ENCODE data around the gene PRKN.

Gene PRKN

DNA sequence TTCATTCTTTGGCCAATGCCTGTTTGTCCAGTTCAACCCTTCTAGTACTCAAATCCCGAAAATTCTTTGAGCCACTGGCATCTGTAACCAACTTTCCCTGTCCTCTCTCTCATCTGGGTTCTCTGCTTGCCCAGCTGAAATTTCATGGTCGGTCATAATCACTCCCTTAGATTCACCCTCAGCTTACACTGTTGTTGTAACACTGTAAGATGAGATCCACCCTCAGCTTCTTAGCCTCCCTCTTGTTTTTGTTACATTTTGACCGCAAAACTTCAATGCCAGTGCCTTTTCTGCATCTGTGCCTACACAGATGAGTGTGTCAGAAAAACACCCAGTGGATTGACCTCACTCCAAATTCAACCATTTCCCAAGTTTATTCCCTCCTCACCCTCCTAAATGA is 1162.6 kb downstream of the PRKN start:
- Histone ChIP-seq H3K27ac (ENCODE audit: low read depth, low read length) (no peak overlapping the region), H3K4me3 (ENCODE audit: low read length) (no peak overlapping the region), H3K27me3 (ENCODE audit: control insufficient read depth, insufficient read depth, low read length) (no peaks in the 10 kb centered on the region), H3K36me3 (ENCODE audit: control insufficient read depth, insufficient read depth, low read length) (no peaks in the 10 kb centered on the region), H3K4me1 (ENCODE audit: control insufficient read depth, insufficient read depth, low read length) (no peaks in the 10 kb centered on the region), H3K9ac (ENCODE audit: low read length) (no peak overlapping the region)

DNA sequence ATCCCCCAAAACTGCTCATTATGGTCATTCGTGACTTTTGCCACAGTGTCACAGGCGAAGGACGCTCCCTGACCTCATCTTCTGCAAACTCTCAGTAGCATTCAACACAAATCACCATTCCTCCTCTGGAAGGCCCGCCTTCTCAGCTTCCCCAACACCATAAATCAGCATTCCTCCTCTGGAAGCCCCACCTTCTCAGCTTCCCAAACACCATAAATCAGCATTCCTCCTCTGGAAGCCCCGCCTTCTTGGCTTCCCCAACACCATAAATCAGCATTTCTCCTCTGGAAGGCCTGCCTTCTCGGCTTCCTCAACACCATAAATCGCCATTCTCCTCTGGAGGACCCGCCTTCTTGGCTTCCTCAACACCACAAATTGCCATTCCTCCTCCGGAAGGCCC is 1165.7 kb downstream of the PRKN start:
- no peaks in the 10 kb centered on the region for H3K4me1 ChIP-seq (ENCODE audit: control insufficient read depth, insufficient read depth, low read length)
- no peaks in the 10 kb centered on the region for H3K36me3 ChIP-seq (ENCODE audit: control insufficient read depth, insufficient read depth, low read length)
- H3K27ac ChIP-seq (ENCODE audit: low read depth, low read length): no peak overlapping the region
- H3K27me3 ChIP-seq (ENCODE audit: control insufficient read depth, insufficient read depth, low read length): no peaks in the 10 kb centered on the region
- no peak overlapping the region for H3K9ac ChIP-seq (ENCODE audit: low read length)
- no peak overlapping the region for H3K4me3 ChIP-seq (ENCODE audit: low read length)

DNA sequence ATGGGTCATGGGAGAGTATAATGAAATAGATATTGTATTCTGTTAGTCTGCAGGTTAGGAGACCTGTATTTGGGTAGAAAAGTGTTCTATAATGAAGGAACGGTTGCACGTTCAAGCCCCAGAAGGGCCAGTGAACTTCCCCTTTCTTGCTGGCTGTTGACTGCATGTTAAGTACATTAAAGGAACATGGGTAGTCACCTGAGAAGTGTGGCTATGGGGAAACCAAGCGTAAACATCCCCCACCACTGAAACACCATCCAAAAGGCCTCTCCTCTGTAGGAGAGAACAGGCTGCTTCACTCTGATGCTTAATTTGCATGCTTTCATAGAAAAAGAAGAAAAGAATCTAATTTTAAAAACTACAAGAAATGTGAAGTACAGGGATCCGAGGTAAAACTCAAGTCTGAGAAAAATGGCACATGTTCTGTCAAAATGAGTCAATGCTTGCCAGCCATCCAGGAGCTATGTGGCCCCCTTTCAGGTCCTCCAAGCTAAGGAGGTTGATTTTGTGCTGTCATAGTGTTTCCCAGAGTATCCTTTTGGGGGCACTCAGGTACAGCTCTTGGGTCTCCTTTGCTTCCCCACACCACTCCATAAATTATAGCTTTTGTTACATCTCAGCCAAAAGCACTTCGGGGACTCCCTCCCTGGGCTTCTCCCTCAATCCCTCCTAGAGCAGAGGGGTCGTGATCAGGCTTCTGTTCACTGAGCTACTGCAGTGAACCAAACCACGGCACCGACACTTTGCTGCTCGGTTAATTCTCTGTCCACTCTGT is 1170.0 kb downstream of the PRKN start:
- Histone ChIP-seq H3K27me3 (ENCODE audit: control insufficient read depth, insufficient read depth, low read length) (no peaks in the 10 kb centered on the region), H3K4me1 (ENCODE audit: control insufficient read depth, insufficient read depth, low read length) (no peaks in the 10 kb centered on the region), H3K4me3 (ENCODE audit: low read length) (no peak overlapping the region), H3K36me3 (ENCODE audit: control insufficient read depth, insufficient read depth, low read length) (no peaks in the 10 kb centered on the region), H3K27ac (ENCODE audit: low read depth, low read length) (no peak overlapping the region), H3K9ac (ENCODE audit: low read length) (no peak overlapping the region)

DNA sequence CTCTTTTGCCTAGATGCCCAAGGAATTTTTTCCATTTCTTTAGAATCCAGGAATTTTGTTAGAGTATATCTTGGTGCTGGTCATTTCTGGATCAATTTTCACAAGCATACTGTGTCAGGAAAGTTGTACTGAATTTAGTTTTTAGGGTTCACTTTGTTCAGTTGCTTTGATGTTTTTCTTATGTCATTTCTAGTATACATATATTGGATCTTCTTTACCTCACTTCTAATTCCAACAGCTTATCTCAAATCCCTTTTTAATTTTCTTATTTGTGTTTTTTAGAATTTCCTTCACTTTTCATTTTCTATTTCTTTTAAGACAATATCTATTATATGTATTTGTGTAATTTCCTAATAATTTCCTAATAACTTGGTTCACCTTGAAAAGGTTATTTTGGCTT is 1172.7 kb downstream of the PRKN start:
- Histone ChIP-seq H3K4me3 (ENCODE audit: low read length) (no peak overlapping the region), H3K4me1 (ENCODE audit: control insufficient read depth, insufficient read depth, low read length) (no peaks in the 10 kb centered on the region), H3K27ac (ENCODE audit: low read depth, low read length) (no peak overlapping the region), H3K9ac (ENCODE audit: low read length) (no peak overlapping the region), H3K36me3 (ENCODE audit: control insufficient read depth, insufficient read depth, low read length) (no peaks in the 10 kb centered on the region), H3K27me3 (ENCODE audit: control insufficient read depth, insufficient read depth, low read length) (no peaks in the 10 kb centered on the region)

DNA sequence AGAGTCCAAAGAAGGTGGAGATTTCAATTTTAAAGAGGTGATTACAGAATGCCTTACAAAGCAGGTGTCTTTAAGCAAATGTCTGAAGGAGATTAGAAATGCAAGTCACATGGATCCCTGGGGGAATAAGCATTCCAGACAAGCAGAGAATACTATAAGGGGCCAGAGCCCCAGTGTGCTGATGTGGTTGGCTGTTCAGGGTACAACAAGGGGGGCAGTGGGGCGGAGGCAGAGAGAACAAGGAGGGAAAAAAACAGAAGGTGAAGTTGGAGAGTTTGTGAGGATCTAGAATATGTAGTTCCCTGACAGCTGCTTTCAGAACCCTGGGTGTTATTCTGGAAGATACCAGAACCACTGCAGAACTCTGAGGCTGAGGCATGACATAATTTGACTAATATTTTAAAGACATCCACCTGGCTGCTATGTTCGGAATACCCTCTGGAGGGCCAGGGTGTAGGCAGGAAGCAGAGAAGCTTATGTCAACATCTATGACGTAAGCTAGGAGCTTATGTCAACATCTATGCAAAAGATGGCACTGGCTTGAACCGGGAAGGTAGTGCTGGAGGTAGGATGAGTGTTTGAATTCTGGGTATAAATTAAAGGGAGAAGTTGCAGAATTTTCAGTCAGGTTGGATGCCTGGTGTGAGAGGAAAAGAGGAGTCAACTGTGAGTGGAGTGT is 1177.5 kb downstream of the PRKN start:
- Histone ChIP-seq H3K27ac (ENCODE audit: low read depth, low read length) (no peak overlapping the region), H3K36me3 (ENCODE audit: control insufficient read depth, insufficient read depth, low read length) (no peaks in the 10 kb centered on the region), H3K27me3 (ENCODE audit: control insufficient read depth, insufficient read depth, low read length) (no peaks in the 10 kb centered on the region), H3K4me3 (ENCODE audit: low read length) (no peak overlapping the region), H3K4me1 (ENCODE audit: control insufficient read depth, insufficient read depth, low read length) (no peaks in the 10 kb centered on the region), H3K9ac (ENCODE audit: low read length) (no peak overlapping the region)

DNA sequence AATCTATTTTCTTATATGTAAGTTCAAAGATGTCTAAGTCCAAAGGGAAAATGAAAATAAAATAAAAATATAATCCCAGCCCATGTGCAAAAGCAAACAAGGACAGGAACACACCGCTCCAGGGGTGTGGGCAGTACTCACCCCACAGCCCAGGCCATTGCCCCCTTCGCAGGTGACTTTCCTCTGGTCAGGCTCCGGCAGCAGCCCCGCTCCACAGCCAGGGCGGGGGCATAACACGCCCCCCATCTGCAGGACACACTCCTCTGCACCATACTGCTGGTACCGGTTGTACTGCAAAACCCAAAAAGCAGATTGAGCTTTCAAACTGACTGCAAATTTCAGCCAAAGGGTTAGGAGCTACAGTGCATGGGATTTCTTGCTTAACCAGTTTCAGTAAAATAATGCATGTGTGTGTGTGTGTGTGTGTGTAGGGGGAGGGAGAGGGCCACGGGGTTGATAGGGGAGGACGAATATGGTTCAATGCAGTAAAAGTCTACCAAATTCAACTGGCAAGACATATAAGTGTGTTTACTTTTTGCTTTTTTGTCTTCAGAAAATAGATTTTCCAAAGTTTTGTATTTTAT is 1178.8 kb downstream of the PRKN start:
- Histone ChIP-seq H3K4me1 (ENCODE audit: control insufficient read depth, insufficient read depth, low read length) (no peaks in the 10 kb centered on the region), H3K27me3 (ENCODE audit: control insufficient read depth, insufficient read depth, low read length) (no peaks in the 10 kb centered on the region), H3K4me3 (ENCODE audit: low read length) (no peak overlapping the region), H3K9ac (ENCODE audit: low read length) (no peak overlapping the region), H3K27ac (ENCODE audit: low read depth, low read length) (no peak overlapping the region), H3K36me3 (ENCODE audit: control insufficient read depth, insufficient read depth, low read length) (no peaks in the 10 kb centered on the region)

DNA sequence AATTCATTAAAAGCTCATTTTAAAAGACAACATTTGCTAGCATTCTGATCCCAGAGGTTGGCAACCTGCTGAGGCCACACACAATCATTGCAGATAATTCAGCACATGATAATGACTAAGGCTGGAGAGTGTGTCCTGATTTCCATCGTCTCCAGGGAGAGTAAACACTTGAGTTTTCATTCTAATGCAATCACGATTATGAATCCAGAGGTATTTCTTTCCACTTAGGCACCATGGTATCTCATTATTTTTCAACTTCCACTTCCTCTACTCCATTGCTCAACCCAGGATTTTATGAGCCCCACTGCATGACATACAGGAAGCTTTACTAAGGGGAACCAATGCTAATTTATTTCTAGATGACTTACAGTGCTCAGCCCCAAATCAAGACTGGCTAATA is 1179.9 kb downstream of the PRKN start:
- H3K36me3 ChIP-seq (ENCODE audit: control insufficient read depth, insufficient read depth, low read length): no peaks in the 10 kb centered on the region
- H3K27ac ChIP-seq (ENCODE audit: low read depth, low read length): no peak overlapping the region
- no peak overlapping the region for H3K9ac ChIP-seq (ENCODE audit: low read length)

DNA sequence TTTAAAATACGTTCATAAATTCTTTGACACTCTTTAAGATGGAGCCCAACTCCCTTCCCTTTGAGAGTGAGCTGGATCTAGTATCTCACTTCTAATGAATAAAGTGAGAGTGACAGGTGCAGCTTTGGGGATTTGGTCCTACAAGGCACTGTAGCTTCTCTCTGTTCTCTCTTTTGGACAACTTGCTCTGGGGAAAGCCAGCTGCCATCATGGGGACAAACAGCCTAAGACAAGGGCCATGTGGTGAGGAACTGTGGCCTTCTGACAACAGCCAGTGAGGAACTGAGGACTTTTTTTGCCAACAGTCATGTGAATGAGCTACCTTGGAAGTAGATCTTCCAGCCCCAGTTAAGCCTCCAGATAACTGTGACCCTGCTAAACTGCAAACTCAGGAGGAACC is 1180.9 kb downstream of the PRKN start:
- Histone ChIP-seq H3K27me3 (ENCODE audit: control insufficient read depth, insufficient read depth, low read length) (no peaks in the 10 kb centered on the region), H3K27ac (ENCODE audit: low read depth, low read length) (no peak overlapping the region), H3K9ac (ENCODE audit: low read length) (no peak overlapping the region), H3K36me3 (ENCODE audit: control insufficient read depth, insufficient read depth, low read length) (no peaks in the 10 kb centered on the region), H3K4me3 (ENCODE audit: low read length) (no peak overlapping the region), H3K4me1 (ENCODE audit: control insufficient read depth, insufficient read depth, low read length) (no peaks in the 10 kb centered on the region)

More for the DNA sequence above, 1179.9 kb downstream of the PRKN start:
- H3K4me1 ChIP-seq (ENCODE audit: control insufficient read depth, insufficient read depth, low read length): no peaks in the 10 kb centered on the region
- no peak overlapping the region for H3K4me3 ChIP-seq (ENCODE audit: low read length)
- H3K27me3 ChIP-seq (ENCODE audit: control insufficient read depth, insufficient read depth, low read length): no peaks in the 10 kb centered on the region

DNA sequence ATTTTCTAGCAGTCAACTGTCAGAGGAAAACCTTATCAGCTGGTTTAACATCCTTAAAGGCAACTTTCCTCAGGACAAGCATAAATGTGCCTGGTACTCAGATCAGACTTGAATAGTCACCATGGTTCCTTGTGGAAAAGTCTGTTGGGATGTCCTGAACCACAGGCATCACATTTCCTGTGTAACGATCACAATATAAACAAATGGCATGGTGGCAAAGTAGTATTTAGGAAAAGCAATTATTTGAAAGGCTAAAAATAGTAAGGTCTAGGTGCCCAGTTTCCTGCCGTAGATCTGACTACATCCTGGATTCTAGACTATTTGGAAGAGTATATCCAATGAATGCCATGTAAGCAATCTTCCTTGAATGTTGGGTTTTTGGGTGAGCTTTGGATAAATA is 1181.8 kb downstream of the PRKN start:
- Histone ChIP-seq H3K9ac (ENCODE audit: low read length) (no peak overlapping the region), H3K27me3 (ENCODE audit: control insufficient read depth, insufficient read depth, low read length) (no peaks in the 10 kb centered on the region), H3K4me1 (ENCODE audit: control insufficient read depth, insufficient read depth, low read length) (no peaks in the 10 kb centered on the region), H3K36me3 (ENCODE audit: control insufficient read depth, insufficient read depth, low read length) (no peaks in the 10 kb centered on the region), H3K27ac (ENCODE audit: low read depth, low read length) (no peak overlapping the region), H3K4me3 (ENCODE audit: low read length) (no peak overlapping the region)

DNA sequence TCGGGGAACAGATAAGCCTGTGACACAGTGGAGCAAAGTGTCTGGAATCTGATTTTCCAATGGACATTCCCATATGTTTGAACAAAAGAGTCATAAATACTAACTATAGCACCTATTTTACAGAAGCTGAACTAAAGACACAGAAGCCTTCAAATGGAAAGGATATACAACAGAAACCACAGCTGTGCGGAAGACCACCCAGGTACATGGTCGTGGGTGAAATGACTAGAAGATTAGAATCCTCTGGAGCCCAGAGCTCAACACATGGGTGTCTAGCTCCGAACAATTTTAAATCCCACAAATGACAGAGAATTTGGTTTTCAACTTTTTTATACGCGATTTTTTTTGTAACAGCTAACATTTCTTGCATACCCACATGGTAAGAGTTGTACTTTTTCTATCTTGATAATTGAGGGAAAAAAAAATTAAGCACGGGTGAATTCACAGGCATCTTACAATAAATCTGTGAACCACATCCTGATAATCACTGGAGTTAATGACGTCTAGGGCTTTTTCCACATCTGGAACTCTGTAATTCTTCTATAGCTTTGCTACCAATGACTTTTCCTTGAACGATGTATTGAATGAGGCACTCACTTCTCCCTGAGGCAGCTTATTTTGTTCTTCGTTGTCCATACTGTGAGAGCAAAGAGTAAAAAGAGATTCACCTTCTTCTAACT is 1182.6 kb downstream of the PRKN start:
- Histone ChIP-seq H3K27ac (ENCODE audit: low read depth, low read length) (no peak overlapping the region), H3K27me3 (ENCODE audit: control insufficient read depth, insufficient read depth, low read length) (no peaks in the 10 kb centered on the region), H3K9ac (ENCODE audit: low read length) (no peak overlapping the region), H3K36me3 (ENCODE audit: control insufficient read depth, insufficient read depth, low read length) (no peaks in the 10 kb centered on the region), H3K4me1 (ENCODE audit: control insufficient read depth, insufficient read depth, low read length) (no peaks in the 10 kb centered on the region), H3K4me3 (ENCODE audit: low read length) (no peak overlapping the region)

DNA sequence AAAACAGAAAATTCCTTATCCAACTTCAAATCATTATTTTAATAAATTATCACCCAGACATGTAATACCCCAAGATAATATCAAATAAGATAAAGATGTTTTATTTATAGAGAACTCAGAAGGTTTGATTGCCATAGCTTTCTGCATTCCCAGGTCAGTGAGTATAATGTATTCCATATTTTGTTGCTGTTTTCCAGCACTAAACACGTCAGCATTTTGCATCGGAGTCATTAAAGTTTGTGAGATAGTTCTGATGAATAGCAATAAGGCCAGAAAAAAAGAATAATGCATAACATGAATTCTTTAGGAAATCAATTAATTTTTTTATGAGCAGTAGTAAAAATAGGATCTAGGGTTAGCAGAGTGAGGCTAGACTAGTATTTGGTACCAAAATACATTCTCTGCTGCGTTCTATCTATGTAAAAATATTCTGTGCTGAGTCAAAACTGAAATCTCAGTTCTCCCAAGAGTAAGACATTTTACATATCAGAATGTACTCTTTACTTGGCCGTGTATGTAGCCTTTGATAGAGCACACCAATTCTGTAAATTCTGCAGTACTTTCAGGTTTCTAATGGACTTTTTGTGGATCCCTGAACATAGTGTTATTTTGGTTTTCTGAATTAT is 1183.8 kb downstream of the PRKN start:
- H3K27me3 ChIP-seq (ENCODE audit: control insufficient read depth, insufficient read depth, low read length): no peaks in the 10 kb centered on the region
- no peaks in the 10 kb centered on the region for H3K4me1 ChIP-seq (ENCODE audit: control insufficient read depth, insufficient read depth, low read length)
- no peak overlapping the region for H3K9ac ChIP-seq (ENCODE audit: low read length)
- no peak overlapping the region for H3K4me3 ChIP-seq (ENCODE audit: low read length)
- H3K36me3 ChIP-seq (ENCODE audit: control insufficient read depth, insufficient read depth, low read length): no peaks in the 10 kb centered on the region
- H3K27ac ChIP-seq (ENCODE audit: low read depth, low read length): no peak overlapping the region

DNA sequence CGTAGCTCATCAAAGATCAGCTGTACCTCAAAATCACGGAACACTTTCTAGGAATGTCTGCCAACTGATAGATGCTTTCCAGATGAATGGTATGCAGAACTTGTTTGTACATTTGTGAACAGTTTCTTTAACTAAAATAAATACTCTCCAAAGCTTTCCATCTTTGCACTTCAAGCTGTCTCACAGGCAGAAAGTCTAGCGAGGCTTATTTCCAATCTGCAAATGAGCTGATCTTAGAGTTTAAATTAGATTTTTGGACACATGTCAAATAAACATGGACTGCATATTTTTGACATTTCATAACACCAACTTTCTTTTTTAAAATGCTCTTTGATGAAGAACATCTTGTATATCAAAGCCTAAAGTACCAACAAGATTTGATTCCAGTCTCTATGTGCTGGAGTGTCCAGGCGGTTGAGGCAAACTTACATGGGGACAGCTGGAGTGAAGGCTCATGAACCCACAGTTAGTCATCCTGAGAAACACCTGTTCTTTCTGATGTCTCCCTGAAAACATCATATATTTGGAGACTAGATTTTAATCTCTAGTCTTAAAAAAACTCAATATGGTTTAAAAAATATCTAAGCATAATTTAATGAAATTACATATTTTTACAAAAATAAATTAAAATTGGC is 1185.1 kb downstream of the PRKN start:
- H3K36me3 ChIP-seq (ENCODE audit: control insufficient read depth, insufficient read depth, low read length): no peaks in the 10 kb centered on the region
- no peak overlapping the region for H3K4me3 ChIP-seq (ENCODE audit: low read length)
- H3K27me3 ChIP-seq (ENCODE audit: control insufficient read depth, insufficient read depth, low read length): no peaks in the 10 kb centered on the region
- no peak overlapping the region for H3K9ac ChIP-seq (ENCODE audit: low read length)
- H3K4me1 ChIP-seq (ENCODE audit: control insufficient read depth, insufficient read depth, low read length): no peaks in the 10 kb centered on the region
- H3K27ac ChIP-seq (ENCODE audit: low read depth, low read length): no peak overlapping the region
